Hepatocyte (in vitro differentiated cells): ENCODE results near the gene ARHGAP21. TPM values are rescaled to one million over a fixed set of nuclear protein-coding genes. Genes with fewer than 3 reads are reported as not detected.

ENCODE experiments used
- DNase-seq: peaks from one replicate; pipeline ENCODE4 v3.0.0-alpha.2; 2016; ENCODE audit warnings: low spot score
- H2AFZ ChIP-seq: fragments of 200-600 bp; sonication (generic); 2 replicates; pipeline ENCODE4 v1.6.0; 2016; ENCODE audit warnings: antibody characterized with exemption, mild to moderate bottlenecking
- H3K27ac ChIP-seq: fragments of 200-600 bp; sonication (generic); 2 replicates; pipeline ENCODE4 v1.5.1; 2016; ENCODE audit warnings: mild to moderate bottlenecking
- H3K27me3 ChIP-seq: fragments of 200-600 bp; sonication (generic); 2 replicates; pipeline ENCODE4 v1.6.1; 2016
- H3K36me3 ChIP-seq: fragments of 200-600 bp; sonication (generic); replicated peaks from 2 replicates; pipeline ENCODE4 v1.5.1; 2016; ENCODE audit warnings: low read depth; ENCODE audit not compliant: insufficient read depth
- H3K4me1 ChIP-seq: fragments of 200-600 bp; sonication (generic); 2 replicates; pipeline ENCODE4 v1.5.1; 2016; ENCODE audit warnings: mild to moderate bottlenecking, moderate library complexity; ENCODE audit not compliant: insufficient read depth
- H3K4me2 ChIP-seq: fragments of 200-600 bp; sonication (generic); 2 replicates; pipeline ENCODE4 v1.6.0; 2016
- H3K4me3 ChIP-seq: fragments of 200-600 bp; sonication (generic); 2 replicates; pipeline ENCODE4 v1.5.1; 2016; ENCODE audit warnings: mild to moderate bottlenecking
- H3K79me2 ChIP-seq: fragments of 200-600 bp; sonication (generic); 2 replicates; pipeline ENCODE4 v1.6.0; 2017; ENCODE audit warnings: mild to moderate bottlenecking
- H3K9me2 ChIP-seq: fragments of 200-600 bp; sonication (generic); replicated peaks from 2 replicates; pipeline ENCODE4 v1.6.0; 2017; ENCODE audit warnings: mild to moderate bottlenecking; ENCODE audit not compliant: insufficient read depth
- H3K9me3 ChIP-seq: fragments of 200-600 bp; sonication (generic); 2 replicates; pipeline ENCODE4 v1.5.1; 2016; ENCODE audit warnings: low read depth, mild to moderate bottlenecking
- H4K20me1 ChIP-seq: fragments of 200-600 bp; sonication (generic); 2 replicates; pipeline ENCODE4 v1.6.0; 2016; ENCODE audit warnings: mild to moderate bottlenecking; ENCODE audit not compliant: insufficient read depth, poor library complexity, severe bottlenecking
- CTCF ChIP-seq: fragments of 200-600 bp; sonication (generic); IDR thresholded peaks from 2 replicates; pipeline ENCODE4 v1.5.1; 2016; ENCODE audit warnings: antibody characterized with exemption, mild to moderate bottlenecking; ENCODE audit not compliant: poor library complexity
- EZH2 ChIP-seq: fragments of 200-600 bp; sonication (generic); IDR thresholded peaks from 2 replicates; pipeline ENCODE4 v1.6.1; 2016; ENCODE audit warnings: antibody characterized with exemption, mild to moderate bottlenecking, borderline replicate concordance
- EZH2phosphoT487 ChIP-seq: fragments of 200-600 bp; sonication (generic); IDR thresholded peaks from one replicate; pipeline ENCODE4 v1.6.1; 2018; ENCODE audit warnings: antibody characterized with exemption, mild to moderate bottlenecking, low read depth, moderate library complexity; ENCODE audit not compliant: unreplicated experiment, severe bottlenecking
- WGBS: methylation state at CpG from one replicate; pipeline ENCODE4 v1.1.6; 2016; ENCODE audit warnings: low lambda C conversion rate; ENCODE audit errors: missing lambda C conversion rate; 5-methylcytosine and 5-hydroxymethylcytosine counted together
- polyA plus RNA-seq: library from polyadenylated mRNA; unstranded; fragments of >200 nt; fragmentation: Nextera tagmentation; extraction: Ambion mirVana; gene quantifications from 2 replicates; pipeline ENCODE4 v1.2.1, GENCODE V29; 2016
- total RNA-seq: library from RNA; depleted of rRNA; stranded (reverse); fragments of >200 nt; gene quantifications from 2 replicates; pipeline ENCODE4 v1.2.3, GENCODE V29; 2014

ARHGAP21 gene
- total and polyA plus RNA-seq, 2 experiments from 2014 or later = 15.1 to 70.2 TPM

- no peaks in the 10 kb centered on the region for H4K20me1 ChIP-seq
- H3K4me2 ChIP-seq = no peak overlapping the region
- no peak overlapping the region for H2AFZ ChIP-seq
- no peak for TF ChIP-seq EZH2
- TF ChIP-seq CTCF = no peak
- TF ChIP-seq EZH2phosphoT487 = no peak
- no peaks in the 10 kb centered on the region for H3K9me2 ChIP-seq
- no peak for DNase-seq
- H3K9me3 ChIP-seq = no peaks in the 10 kb centered on the region
- H3K27me3 ChIP-seq = no peaks in the 10 kb centered on the region
- H3K27ac ChIP-seq = no peak overlapping the region
- no peaks in the 10 kb centered on the region for H3K79me2 ChIP-seq
- H3K4me1 ChIP-seq = no peaks in the 10 kb centered on the region
- H3K4me3 ChIP-seq = no peak overlapping the region
- no peaks in the 10 kb centered on the region for H3K36me3 ChIP-seq
Observed at GRCh38 chr10:24590697-24591457, 132.8 kb downstream of the ARHGAP21 start.

- Histone ChIP-seq H3K36me3 (no peaks in the 10 kb centered on the region), H2AFZ (no peak overlapping the region), H3K9me2 (no peaks in the 10 kb centered on the region), H3K4me3 (no peak overlapping the region), H3K4me2 (no peak overlapping the region), H3K79me2 (no peaks in the 10 kb centered on the region), H3K27me3 (no peaks in the 10 kb centered on the region), H4K20me1 (no peaks in the 10 kb centered on the region), H3K9me3 (no peaks in the 10 kb centered on the region), H3K27ac (no peak overlapping the region), H3K4me1 (no peaks in the 10 kb centered on the region)
- DNase-seq = no peak
- 95% methylated on average over 2 of the region's 2 CpGs for WGBS
- no peak for TF ChIP-seq EZH2
- no peak for TF ChIP-seq EZH2phosphoT487
- no peak for TF ChIP-seq CTCF
Observed at GRCh38 chr10:24589265-24589664, 134.4 kb downstream of the ARHGAP21 start.

GRCh38 chr10:24579906-24580305, 143.8 kb downstream of the ARHGAP21 start:
- no peaks in the 10 kb centered on the region for H3K27me3 ChIP-seq
- no peaks in the 10 kb centered on the region for H3K4me1 ChIP-seq
- no peaks in the 10 kb centered on the region for H3K9me2 ChIP-seq
- no peak overlapping the region for H3K4me3 ChIP-seq
- no peaks in the 10 kb centered on the region for H3K79me2 ChIP-seq
- no peak overlapping the region for H3K27ac ChIP-seq
- WGBS = 66% methylated on average over 4 of the region's 4 CpGs
- no peak overlapping the region for H3K4me2 ChIP-seq
- H2AFZ ChIP-seq = no peak overlapping the region
- no peak for DNase-seq
- H3K9me3 ChIP-seq = no peaks in the 10 kb centered on the region
- TF ChIP-seq CTCF (no peak), EZH2phosphoT487 (no peak), EZH2 (no peak)
- no peaks in the 10 kb centered on the region for H3K36me3 ChIP-seq
- no peaks in the 10 kb centered on the region for H4K20me1 ChIP-seq
